NT2/D1 (cell line): ENCODE results near the gene JMJD4.

Source experiments
- SUZ12 ChIP-seq: IDR thresholded peaks from 2 replicates; pipeline ENCODE4 v1.6.1; 2011; ENCODE audit not compliant: insufficient read length, insufficient read depth; ENCODE audit errors: extremely low read depth
- YY1 ChIP-seq: IDR thresholded peaks from 2 replicates; pipeline ENCODE4 v1.6.1; 2011; ENCODE audit not compliant: insufficient read length, insufficient read depth
- ZNF274 ChIP-seq: IDR thresholded peaks from 2 replicates; pipeline ENCODE4 v1.6.1; 2011; ENCODE audit warnings: mild to moderate bottlenecking, low read depth, low read length

DNA sequence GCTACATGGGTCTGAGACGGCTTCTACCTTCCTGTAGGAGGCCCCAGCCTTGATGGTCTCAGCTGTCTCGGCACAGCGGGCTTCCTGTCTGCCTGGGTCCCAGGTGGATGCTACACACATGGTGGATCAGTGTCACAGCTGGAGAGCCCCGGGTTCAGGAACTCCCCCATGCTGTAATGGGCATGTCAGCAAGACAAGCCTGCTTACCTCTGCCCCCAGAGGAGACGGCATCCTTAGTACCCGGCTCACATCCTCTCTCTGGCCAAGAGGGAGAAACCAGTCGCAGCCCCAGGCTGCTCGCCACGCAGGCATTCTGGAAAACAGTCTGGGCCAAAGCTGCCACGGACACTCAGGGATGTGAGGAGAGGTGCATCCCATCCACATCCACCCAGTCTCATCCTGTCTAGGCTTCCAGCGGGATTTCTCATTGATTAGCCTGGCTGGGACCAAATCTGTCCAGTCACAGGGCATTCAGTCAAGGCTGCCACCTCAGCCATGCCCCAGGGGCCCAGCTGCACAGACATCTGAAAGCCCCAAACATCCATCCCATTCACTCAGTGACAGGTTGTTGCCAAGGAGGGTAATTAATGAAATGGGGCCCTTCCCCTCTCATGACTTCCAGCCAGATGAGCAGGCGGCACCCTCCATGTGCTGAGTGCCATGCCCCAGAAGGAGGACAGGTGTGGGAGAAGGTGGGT is 10.6 kb upstream of the JMJD4 start:
- no peak for TF ChIP-seq ZNF274
- no peak for TF ChIP-seq SUZ12
- TF ChIP-seq YY1: no peak
